ENCODE results near the gene SUPT20HL1. TPM values are rescaled to one million over a fixed set of nuclear protein-coding genes. Genes with fewer than 3 reads are reported as not detected.
"Not testable (repeated sequence)": the region's sequence is repeated elsewhere in the genome, so short reads cannot be mapped to it uniquely, and the experiment has no call there.

SUPT20HL1 gene
- not detected for total RNA-seq

GRCh38 chrX:24360272-24360671, at the start of gene SUPT20HL1:
SUPT20HL1 (plus strand) TSS chrX:24360639; CDS start chrX:24362761, 2,122 bp downstream.
- Mint-ChIP-seq H3K27ac (no peak within 1 kb of the TSS), H3K27me3 (ENCODE audit: low read depth) (no peaks in the 10 kb centered on the region), H3K4me1 (ENCODE audit: low read depth) (peaks cover 5% of the 10 kb centered on the region), H3K4me3 (no peak within 1 kb of the TSS), H3K9me3 (ENCODE audit: insufficient read depth) (no peaks in the 10 kb centered on the region), H3K36me3 (ENCODE audit: low read depth) (no peaks in the 10 kb centered on the region)
- DNase-seq (no peak), ATAC-seq (no peak)
- CTCF ChIA-PET, result interaction anchor here (1.7 kb wide), 1 partner anchor 11 kb away, joined by 3 read pairs; no protein-coding TSS in a partner anchor
- POLR2A ChIA-PET, result no interaction called here

GRCh38 chrX:24310916-24311315, 49.5 kb upstream of the SUPT20HL1 start:
- H3K9me3 Mint-ChIP-seq (ENCODE audit: insufficient read depth); H3K36me3 Mint-ChIP-seq (ENCODE audit: low read depth); DNase-seq; H3K4me1 Mint-ChIP-seq (ENCODE audit: low read depth); CTCF ChIA-PET; H3K4me3 Mint-ChIP-seq; ATAC-seq; H3K27ac Mint-ChIP-seq; H3K27me3 Mint-ChIP-seq (ENCODE audit: low read depth); POLR2A ChIA-PET: not testable (repeated sequence)

- ATAC-seq; H3K4me1 Mint-ChIP-seq (ENCODE audit: low read depth); H3K4me3 Mint-ChIP-seq; H3K9me3 Mint-ChIP-seq (ENCODE audit: insufficient read depth); CTCF ChIA-PET; H3K36me3 Mint-ChIP-seq (ENCODE audit: low read depth); H3K27ac Mint-ChIP-seq; H3K27me3 Mint-ChIP-seq (ENCODE audit: low read depth); DNase-seq; POLR2A ChIA-PET: not testable (repeated sequence)
Measured at GRCh38 chrX:24311507-24312248, 48.8 kb upstream of the SUPT20HL1 start.

GRCh38 chrX:24312249-24312607, 48.2 kb upstream of the SUPT20HL1 start:
- H3K36me3 Mint-ChIP-seq (ENCODE audit: low read depth); H3K4me3 Mint-ChIP-seq; H3K4me1 Mint-ChIP-seq (ENCODE audit: low read depth); CTCF ChIA-PET; H3K27me3 Mint-ChIP-seq (ENCODE audit: low read depth); ATAC-seq; POLR2A ChIA-PET; DNase-seq; H3K9me3 Mint-ChIP-seq (ENCODE audit: insufficient read depth); H3K27ac Mint-ChIP-seq: not testable (repeated sequence)

- no peaks in the 10 kb centered on the region for H3K4me1 Mint-ChIP-seq (ENCODE audit: low read depth)
- no peaks in the 10 kb centered on the region for H3K9me3 Mint-ChIP-seq (ENCODE audit: insufficient read depth)
- ATAC-seq (no peak), DNase-seq (no peak)
- no peaks in the 10 kb centered on the region for H3K36me3 Mint-ChIP-seq (ENCODE audit: low read depth)
- H3K27ac Mint-ChIP-seq, result no peak within 1 kb of the TSS
- H3K27me3 Mint-ChIP-seq (ENCODE audit: low read depth), result no peaks in the 10 kb centered on the region
- ChIA-PET CTCF (no interaction called here), POLR2A (no interaction called here)
- no peak within 1 kb of the TSS for H3K4me3 Mint-ChIP-seq
Measured at GRCh38 chrX:24314019-24314635, 46.3 kb upstream of the SUPT20HL1 start, which contains the start of gene SUPT20HL2. SUPT20HL2 (minus strand) TSS chrX:24314069; CDS start chrX:24313315, 754 bp downstream.

- no peak for ATAC-seq
- no peak for DNase-seq
- Mint-ChIP-seq H3K27me3 (ENCODE audit: low read depth) (peaks cover 4% of the 10 kb centered on the region), H3K9me3 (ENCODE audit: insufficient read depth) (no peaks in the 10 kb centered on the region), H3K4me1 (ENCODE audit: low read depth) (no peaks in the 10 kb centered on the region), H3K27ac (no peak overlapping the region), H3K4me3 (no peak overlapping the region), H3K36me3 (ENCODE audit: low read depth) (no peaks in the 10 kb centered on the region)
- POLR2A ChIA-PET, result no interaction called here
- CTCF ChIA-PET, result no interaction called here
Measured at GRCh38 chrX:24316111-24316510, 44.3 kb upstream of the SUPT20HL1 start.

GRCh38 chrX:24317567-24317966, 42.9 kb upstream of the SUPT20HL1 start:
- CTCF ChIA-PET, result no interaction called here
- H3K9me3 Mint-ChIP-seq (ENCODE audit: insufficient read depth), result no peaks in the 10 kb centered on the region

GRCh38 chrX:24321741-24322395, 38.6 kb upstream of the SUPT20HL1 start:
- H3K4me3 Mint-ChIP-seq, result no peak overlapping the region
- H3K4me1 Mint-ChIP-seq (ENCODE audit: low read depth), result no peaks in the 10 kb centered on the region
- H3K9me3 Mint-ChIP-seq (ENCODE audit: insufficient read depth), result no peaks in the 10 kb centered on the region
- H3K27me3 Mint-ChIP-seq (ENCODE audit: low read depth), result peaks cover 12% of the 10 kb centered on the region
- DNase-seq, result no peak
- no peak overlapping the region for H3K27ac Mint-ChIP-seq
- ATAC-seq, result no peak
- ChIA-PET CTCF (no interaction called here), POLR2A (no interaction called here)
- H3K36me3 Mint-ChIP-seq (ENCODE audit: low read depth), result no peaks in the 10 kb centered on the region

More at GRCh38 chrX:24317567-24317966, 42.9 kb upstream of the SUPT20HL1 start:
- H3K27me3 Mint-ChIP-seq (ENCODE audit: low read depth), result peaks cover 4% of the 10 kb centered on the region
- H3K27ac Mint-ChIP-seq, result no peak overlapping the region
- no peak overlapping the region for H3K4me3 Mint-ChIP-seq
- ATAC-seq (no peak), DNase-seq (no peak)
- POLR2A ChIA-PET, result no interaction called here
- no peaks in the 10 kb centered on the region for H3K36me3 Mint-ChIP-seq (ENCODE audit: low read depth)
- H3K4me1 Mint-ChIP-seq (ENCODE audit: low read depth), result no peaks in the 10 kb centered on the region

- CTCF ChIA-PET, result no interaction called here
- Mint-ChIP-seq H3K27ac (no peak overlapping the region), H3K27me3 (ENCODE audit: low read depth) (peaks cover 9% of the 10 kb centered on the region), H3K4me1 (ENCODE audit: low read depth) (no peaks in the 10 kb centered on the region), H3K4me3 (no peak overlapping the region), H3K36me3 (ENCODE audit: low read depth) (no peaks in the 10 kb centered on the region), H3K9me3 (ENCODE audit: insufficient read depth) (no peaks in the 10 kb centered on the region)
- DNase-seq (no peak), ATAC-seq (no peak)
- POLR2A ChIA-PET, result no interaction called here
Measured at GRCh38 chrX:24325231-24325630, 35.2 kb upstream of the SUPT20HL1 start.

- Mint-ChIP-seq H3K27ac (no peak overlapping the region), H3K27me3 (ENCODE audit: low read depth) (peaks cover 3% of the 10 kb centered on the region), H3K4me3 (no peak overlapping the region), H3K9me3 (ENCODE audit: insufficient read depth) (no peaks in the 10 kb centered on the region), H3K36me3 (ENCODE audit: low read depth) (no peaks in the 10 kb centered on the region), H3K4me1 (ENCODE audit: low read depth) (no peaks in the 10 kb centered on the region)
- ChIA-PET CTCF (no interaction called here), POLR2A (no interaction called here)
- no peak for ATAC-seq
- DNase-seq, result no peak
Measured at GRCh38 chrX:24332878-24333277, 27.6 kb upstream of the SUPT20HL1 start.

- DNase-seq, result no peak
- no peak overlapping the region for H3K27ac Mint-ChIP-seq
- no peaks in the 10 kb centered on the region for H3K4me1 Mint-ChIP-seq (ENCODE audit: low read depth)
- POLR2A ChIA-PET, result no interaction called here
- no peaks in the 10 kb centered on the region for H3K36me3 Mint-ChIP-seq (ENCODE audit: low read depth)
- H3K9me3 Mint-ChIP-seq (ENCODE audit: insufficient read depth), result no peaks in the 10 kb centered on the region
- peaks cover 3% of the 10 kb centered on the region for H3K27me3 Mint-ChIP-seq (ENCODE audit: low read depth)
- no peak overlapping the region for H3K4me3 Mint-ChIP-seq
- CTCF ChIA-PET, result interaction anchor here (1.0 kb wide), 1 partner anchor 38 kb away, joined by 3 read pairs; no protein-coding TSS in a partner anchor
- no peak for ATAC-seq
Measured at GRCh38 chrX:24333371-24333770, 27.1 kb upstream of the SUPT20HL1 start.

GRCh38 chrX:24334461-24334860, 26.0 kb upstream of the SUPT20HL1 start:
- no peaks in the 10 kb centered on the region for H3K36me3 Mint-ChIP-seq (ENCODE audit: low read depth)
- H3K9me3 Mint-ChIP-seq (ENCODE audit: insufficient read depth), result no peaks in the 10 kb centered on the region
- peaks cover 3% of the 10 kb centered on the region for H3K27me3 Mint-ChIP-seq (ENCODE audit: low read depth)
- no peaks in the 10 kb centered on the region for H3K4me1 Mint-ChIP-seq (ENCODE audit: low read depth)
- ATAC-seq (no peak), DNase-seq (no peak)
- no peak overlapping the region for H3K27ac Mint-ChIP-seq
- ChIA-PET CTCF (no interaction called here), POLR2A (no interaction called here)
- no peak overlapping the region for H3K4me3 Mint-ChIP-seq

Data from activated CD8-positive, alpha-beta T cell treated with anti-CD3 and anti-CD28 coated beads, Interleukin-2, amount 10 ng/mL, durations not matched to agents 7 days and 5 days (primary cell).